HG03060 (cell line): ENCODE results near the gene SELENOH.
"Not testable (repeated sequence)": the region's sequence is repeated elsewhere in the genome, so short reads cannot be mapped to it uniquely, and the experiment has no call there.

Source experiments
- ATAC-seq: cut with Tn5 transposase; IDR thresholded peaks from one replicate; pipeline ENCODE4 v1.9.1; 2021; ENCODE audit warnings: low read depth, moderate number of reproducible peaks; ENCODE audit not compliant: unreplicated experiment

Gene SELENOH

GRCh38 chr11:57741132-57742086 is at the start of gene SELENOH:
Gene SELENOH (plus strand): TSS chr11:57741491. CDS start chr11:57741596, 105 bp downstream.
- ATAC-seq: peak; percentile 90

GRCh38 chr11:57698843-57699365 is 42.4 kb upstream of the SELENOH start:
- ATAC-seq: no peak

GRCh38 chr11:57699813-57700212 is 41.5 kb upstream of the SELENOH start:
- ATAC-seq: no peak

GRCh38 chr11:57700425-57700824 is 40.9 kb upstream of the SELENOH start:
- ATAC-seq: no peak

GRCh38 chr11:57703341-57703740 is 38.0 kb upstream of the SELENOH start:
- ATAC-seq: no peak

- ATAC-seq: no peak
Measured at GRCh38 chr11:57704932-57705331, 36.4 kb upstream of the SELENOH start.

GRCh38 chr11:57705432-57705831 is 35.9 kb upstream of the SELENOH start:
- not testable (repeated sequence) for ATAC-seq

GRCh38 chr11:57709802-57710367 is 31.4 kb upstream of the SELENOH start:
- ATAC-seq: no peak

- ATAC-seq: peak; percentile 21
Measured at GRCh38 chr11:57711414-57712255, 29.7 kb upstream of the SELENOH start, which contains the start of gene MED19. Gene MED19 (minus strand): TSS chr11:57712215. CDS start chr11:57712179, 36 bp downstream.

GRCh38 chr11:57712256-57713150 is 28.8 kb upstream of the SELENOH start, which contains the start of gene TMX2:
Gene TMX2 (plus strand): TSS chr11:57712593. CDS start chr11:57712619, 26 bp downstream.
- peak; percentile 98 for ATAC-seq

- ATAC-seq: no peak
Measured at GRCh38 chr11:57713835-57714234, 27.5 kb upstream of the SELENOH start.

- not testable (repeated sequence) for ATAC-seq
Measured at GRCh38 chr11:57716726-57717125, 24.6 kb upstream of the SELENOH start.

- ATAC-seq: no peak
Measured at GRCh38 chr11:57727185-57727584, 14.1 kb upstream of the SELENOH start.

- ATAC-seq: no peak
Measured at GRCh38 chr11:57728829-57729228, 12.5 kb upstream of the SELENOH start.

- ATAC-seq: no peak
Measured at GRCh38 chr11:57729479-57729878, 11.8 kb upstream of the SELENOH start.

- no peak for ATAC-seq
Measured at GRCh38 chr11:57732661-57733060, 8.6 kb upstream of the SELENOH start.

GRCh38 chr11:57735619-57736298 is 5.5 kb upstream of the SELENOH start:
- ATAC-seq: no peak

- ATAC-seq: no peak
Measured at GRCh38 chr11:57742087-57742452, 779 bp downstream of the SELENOH start.

GRCh38 chr11:57744357-57744756 is 3.1 kb downstream of the SELENOH start:
- ATAC-seq: no peak
